GM12872 (cell line): ENCODE data around the gene APLP2.

ENCODE experiments used
- TF ChIP-seq, protein P1 (sequence below): IDR thresholded peaks from 3 replicates; pipeline ENCODE4 v1.5.1; 2011; ENCODE audit warnings: low read depth, mild to moderate bottlenecking, low read length, moderate library complexity; ENCODE audit not compliant: insufficient read depth

The APLP2 gene

GRCh38 chr11:130055617-130056016, 14.1 kb upstream of the APLP2 start:
- TF ChIP-seq, protein P1, sequence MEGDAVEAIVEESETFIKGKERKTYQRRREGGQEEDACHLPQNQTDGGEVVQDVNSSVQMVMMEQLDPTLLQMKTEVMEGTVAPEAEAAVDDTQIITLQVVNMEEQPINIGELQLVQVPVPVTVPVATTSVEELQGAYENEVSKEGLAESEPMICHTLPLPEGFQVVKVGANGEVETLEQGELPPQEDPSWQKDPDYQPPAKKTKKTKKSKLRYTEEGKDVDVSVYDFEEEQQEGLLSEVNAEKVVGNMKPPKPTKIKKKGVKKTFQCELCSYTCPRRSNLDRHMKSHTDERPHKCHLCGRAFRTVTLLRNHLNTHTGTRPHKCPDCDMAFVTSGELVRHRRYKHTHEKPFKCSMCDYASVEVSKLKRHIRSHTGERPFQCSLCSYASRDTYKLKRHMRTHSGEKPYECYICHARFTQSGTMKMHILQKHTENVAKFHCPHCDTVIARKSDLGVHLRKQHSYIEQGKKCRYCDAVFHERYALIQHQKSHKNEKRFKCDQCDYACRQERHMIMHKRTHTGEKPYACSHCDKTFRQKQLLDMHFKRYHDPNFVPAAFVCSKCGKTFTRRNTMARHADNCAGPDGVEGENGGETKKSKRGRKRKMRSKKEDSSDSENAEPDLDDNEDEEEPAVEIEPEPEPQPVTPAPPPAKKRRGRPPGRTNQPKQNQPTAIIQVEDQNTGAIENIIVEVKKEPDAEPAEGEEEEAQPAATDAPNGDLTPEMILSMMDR = no peak

GRCh38 chr11:130061017-130061416, 8.7 kb upstream of the APLP2 start:
- TF ChIP-seq, protein P1 = no peak

DNA sequence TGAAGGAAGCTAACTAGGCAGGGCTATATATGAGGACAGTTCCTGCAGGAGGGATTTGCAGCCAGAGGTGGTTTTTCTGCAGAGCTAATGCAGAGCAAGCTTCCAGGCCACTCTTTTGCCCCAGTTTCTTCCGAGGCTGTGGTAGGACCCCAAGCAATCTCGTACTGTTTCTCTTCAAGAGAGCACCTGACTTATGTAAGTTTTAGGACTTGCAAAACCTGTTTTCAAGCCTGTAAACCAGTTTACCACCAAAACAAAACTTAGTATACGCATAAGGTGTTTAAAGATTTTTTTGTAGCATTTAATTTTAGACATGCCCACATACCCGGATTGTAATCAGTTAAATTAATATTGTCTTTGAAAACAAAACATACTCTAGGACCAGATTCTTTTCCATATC, 7.7 kb upstream of the APLP2 start:
- TF ChIP-seq, protein P1 = no peak

GRCh38 chr11:130063451-130063850, 6.2 kb upstream of the APLP2 start:
- TF ChIP-seq, protein P1 = no peak

DNA sequence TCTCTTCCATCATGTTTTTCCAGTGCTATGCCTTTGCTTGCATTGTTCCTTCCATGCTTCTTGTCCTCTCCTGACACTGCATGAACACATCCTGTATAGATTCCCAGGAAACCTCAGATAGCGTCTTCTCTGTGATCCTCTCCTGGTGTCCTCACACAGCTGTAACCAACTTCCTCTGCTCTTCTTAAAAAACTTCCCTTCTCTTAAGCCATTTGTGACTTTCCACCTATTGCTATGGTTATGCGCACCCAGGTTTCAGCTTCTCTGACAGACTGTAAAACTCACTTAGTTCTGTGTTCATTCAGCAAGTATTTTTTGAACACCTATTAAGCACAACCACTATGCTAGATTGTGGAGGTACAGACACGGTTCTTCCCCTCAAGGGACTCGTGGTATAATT, 5.1 kb upstream of the APLP2 start:
- TF ChIP-seq, protein P1 = no peak

DNA sequence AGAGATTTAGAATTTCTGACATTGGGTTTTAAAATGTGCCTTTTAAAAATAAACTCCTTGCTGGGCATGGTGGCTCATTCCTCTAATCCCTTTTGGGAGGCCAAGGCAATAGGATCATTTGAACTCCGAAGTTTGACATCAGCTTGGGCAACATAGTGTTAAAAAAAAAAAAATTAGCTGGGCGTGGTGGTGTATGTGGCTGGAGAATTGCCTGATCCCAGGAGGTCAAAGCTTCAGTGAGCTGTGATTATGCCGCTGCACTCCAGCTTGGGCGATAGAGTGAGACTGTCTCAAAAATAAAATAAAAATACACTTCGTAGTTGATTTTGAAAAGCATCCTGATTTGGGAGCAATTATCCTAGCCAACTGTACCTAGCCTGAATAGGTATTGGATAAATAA, 3.4 kb upstream of the APLP2 start:
- TF ChIP-seq, protein P1 = no peak

DNA sequence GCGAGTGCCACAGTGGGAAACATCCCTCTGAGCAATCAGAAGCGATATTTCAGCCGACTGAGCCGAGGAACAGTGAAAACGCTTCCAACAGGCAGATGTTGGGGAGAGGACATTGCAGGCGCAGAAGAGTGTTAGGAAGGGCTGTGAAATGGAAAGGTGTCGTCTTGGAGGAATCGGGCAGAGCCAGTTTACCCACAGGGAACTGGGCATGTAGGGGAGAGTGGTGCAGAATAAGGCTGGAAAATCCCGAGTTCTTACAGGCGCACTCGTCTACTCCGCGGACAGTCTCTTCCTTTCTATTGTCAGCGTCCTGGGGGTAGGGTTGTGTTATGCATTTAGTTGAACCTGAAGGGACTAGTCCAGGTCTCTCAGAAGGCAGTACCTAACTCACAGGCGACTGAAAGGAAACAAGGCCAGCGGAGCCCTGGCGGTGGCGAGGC, 1.1 kb upstream of the APLP2 start:
- TF ChIP-seq, protein P1 = no peak

DNA sequence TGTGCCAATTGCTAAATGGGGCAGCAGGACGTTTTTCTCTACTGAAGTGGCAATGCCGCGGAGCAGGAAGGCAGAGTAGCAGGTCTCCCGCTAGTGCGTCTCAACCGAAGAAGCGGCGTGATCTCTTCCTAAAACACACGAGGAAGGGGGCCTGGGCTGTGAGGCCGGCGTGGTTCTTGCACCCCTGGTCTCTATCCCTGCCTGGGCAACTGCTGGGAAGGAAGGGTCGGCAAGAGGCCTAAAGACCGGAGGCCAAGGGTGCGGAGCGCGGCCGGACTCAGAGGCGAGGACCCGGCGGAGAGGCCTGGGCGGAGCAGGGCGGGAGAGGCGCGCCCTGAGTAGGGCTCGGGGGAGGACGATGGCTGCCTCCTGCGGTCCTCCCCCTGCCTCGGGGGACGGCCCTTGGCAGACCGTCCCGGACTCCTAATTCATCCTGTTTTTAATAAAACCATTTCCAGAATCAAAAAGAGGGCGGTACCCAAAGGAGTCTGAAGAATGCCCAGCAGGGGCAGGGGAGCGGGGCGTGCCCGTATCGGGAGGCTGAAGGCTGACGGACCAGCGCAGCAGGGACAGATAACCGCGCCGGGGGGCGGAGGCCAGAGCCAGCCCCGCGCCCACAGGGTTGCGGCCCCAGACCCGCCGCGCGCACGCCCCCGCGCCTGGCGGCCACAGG, 572 bp upstream of the APLP2 start:
- TF ChIP-seq, protein P1 = no peak
